ENCODE results near the gene UFSP1. TPM values are rescaled to one million over a fixed set of nuclear protein-coding genes. Genes with fewer than 3 reads are reported as not detected.

The UFSP1 gene
- total RNA-seq, 2 donors from 2014 or later = 6.4 to 8.4 TPM

DNA sequence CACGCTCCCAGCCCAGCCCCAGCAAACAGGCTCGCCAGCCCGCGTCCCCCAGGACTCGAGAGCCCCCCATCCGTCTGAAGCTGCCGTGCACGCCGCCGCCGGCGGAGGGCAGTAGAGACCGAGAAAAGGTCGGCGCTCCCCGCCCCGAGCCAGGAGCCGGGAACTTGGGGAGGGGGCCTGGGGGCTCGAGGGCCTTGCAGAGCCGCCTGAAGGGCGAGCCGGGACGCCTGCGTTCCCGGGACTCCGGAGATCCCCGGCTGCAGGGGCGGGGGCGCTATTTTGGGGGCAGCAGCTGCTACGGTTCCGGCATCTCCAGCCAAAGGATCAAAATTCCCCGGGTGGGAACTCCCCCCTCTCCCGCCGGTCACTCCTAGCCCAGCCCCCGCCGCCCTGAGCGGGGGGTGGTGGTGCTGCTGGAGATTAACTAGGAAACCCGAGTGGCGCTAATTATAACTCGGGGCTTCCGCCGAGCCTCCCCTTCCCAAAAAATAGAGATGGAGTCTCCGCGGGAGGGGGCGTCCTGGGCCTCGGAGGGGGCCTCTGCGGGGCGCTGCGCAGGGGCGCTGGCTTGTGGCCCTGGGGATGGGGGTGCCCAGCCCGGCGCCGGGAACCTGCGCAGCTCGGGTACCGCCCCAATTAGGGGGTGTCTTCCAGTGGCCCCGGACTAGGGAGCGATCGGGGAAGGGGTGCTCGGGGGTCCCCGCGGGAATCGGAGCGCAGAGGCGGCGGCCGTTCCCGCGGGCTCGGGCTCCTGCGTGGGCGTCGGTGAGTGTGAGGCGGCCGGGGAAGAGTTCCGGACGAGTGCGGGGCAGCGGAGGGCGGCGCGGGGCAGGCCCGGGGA, 5.6 kb upstream of the UFSP1 start:
- peak overlapping the region; percentile 31 to 51 for H3K4me3 ChIP-seq
- WGBS = under 1% methylated on average over 71 of the region's 83 CpGs
- DNase-seq (ENCODE audit: low spot score) = peak; percentile 41
- H3K27ac ChIP-seq = peak overlapping the region; percentile 7 to 56
- no peak for TF ChIP-seq POLR2A (IDR thresholded peaks at IDR 0.05)
- TF ChIP-seq POLR2AphosphoS5 (IDR thresholded peaks at IDR 0.05) = no peak
- TF ChIP-seq CTCF (IDR thresholded peaks at IDR 0.05) = peak; percentile 66 to 95 (median 84)
- H3K9me3 ChIP-seq = no peaks in the 10 kb centered on the region
- no peaks in the 10 kb centered on the region for H3K27me3 ChIP-seq (replicated peaks; ENCODE audit: insufficient read depth)
- H3K36me3 ChIP-seq = no peaks in the 10 kb centered on the region
- H3K4me1 ChIP-seq (replicated peaks) = peaks cover 17% of the 10 kb centered on the region
- intact Hi-C loops (cut with DNase I) = no loop called here

DNA sequence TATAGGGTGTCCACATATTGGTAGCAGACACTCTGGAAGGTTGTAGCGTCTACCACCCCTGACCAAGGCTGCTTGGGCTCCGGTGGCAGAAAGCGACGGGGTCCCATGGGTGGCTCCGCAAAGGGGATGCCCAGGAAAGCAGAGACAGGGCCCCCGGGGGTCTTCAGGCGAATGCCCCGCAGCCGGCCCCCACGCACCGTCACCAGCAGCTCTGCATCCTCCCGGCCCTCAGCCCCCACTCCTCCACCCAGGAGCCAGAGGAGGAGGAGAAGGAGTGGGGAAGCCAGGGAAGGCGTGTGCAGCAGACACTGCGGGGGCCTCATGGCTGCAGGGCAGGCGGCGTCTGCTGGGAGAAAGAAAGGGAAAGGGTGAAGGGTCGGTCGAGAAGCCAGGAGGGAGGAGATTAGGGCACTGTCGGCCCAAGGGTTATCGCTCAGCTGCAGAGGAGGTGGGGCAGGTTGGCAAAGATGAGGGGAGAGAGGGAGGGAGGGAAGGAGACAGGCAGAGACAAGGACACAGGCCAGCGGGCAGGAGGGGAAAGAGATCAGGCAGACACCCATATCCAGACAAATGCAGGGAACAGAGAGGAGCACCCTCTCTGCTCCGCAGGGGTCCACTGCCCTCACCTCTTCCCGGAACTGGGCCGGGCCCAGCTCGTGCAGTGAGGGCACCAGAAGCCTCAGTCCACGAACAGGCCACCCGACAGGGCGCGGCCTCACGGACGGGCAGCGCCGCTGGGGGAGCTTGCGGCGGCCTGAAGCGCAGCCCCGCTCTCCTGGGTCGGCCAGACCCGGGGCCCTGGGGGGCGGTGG, 4.6 kb upstream of the UFSP1 start:
- Histone ChIP-seq H3K27ac (peak overlapping the region in 1 of 2 donors; percentile 56), H3K4me1 (replicated peaks) (peaks cover 18% of the 10 kb centered on the region)
- 45% methylated on average over 39 of the region's 40 CpGs for WGBS

GRCh38 chr7:100893318-100893895, 3.9 kb upstream of the UFSP1 start:
- TF ChIP-seq CTCF (IDR thresholded peaks at IDR 0.05) (no peak), POLR2A (IDR thresholded peaks at IDR 0.05) (no peak), POLR2AphosphoS5 (IDR thresholded peaks at IDR 0.05) (no peak)
- Histone ChIP-seq H3K27me3 (replicated peaks; ENCODE audit: insufficient read depth) (no peaks in the 10 kb centered on the region), H3K9me3 (no peaks in the 10 kb centered on the region), H3K4me1 (replicated peaks) (peaks cover 25% of the 10 kb centered on the region), H3K27ac (no peak overlapping the region), H3K36me3 (no peaks in the 10 kb centered on the region), H3K4me3 (no peak overlapping the region)
- intact Hi-C loops (cut with DNase I) = no loop called here
- no peak for DNase-seq (ENCODE audit: low spot score)
- WGBS = 86% methylated on average over 10 of the region's 32 CpGs

More for the DNA sequence above, 4.6 kb upstream of the UFSP1 start:
- TF ChIP-seq POLR2A (IDR thresholded peaks at IDR 0.05) (no peak), POLR2AphosphoS5 (IDR thresholded peaks at IDR 0.05) (no peak), CTCF (IDR thresholded peaks at IDR 0.05) (no peak)
- H3K4me3 ChIP-seq = peak overlapping the region in 1 of 2 donors; percentile 51
- no peaks in the 10 kb centered on the region for H3K36me3 ChIP-seq
- H3K9me3 ChIP-seq = no peaks in the 10 kb centered on the region
- intact Hi-C loops (cut with DNase I) = no loop called here
- no peaks in the 10 kb centered on the region for H3K27me3 ChIP-seq (replicated peaks; ENCODE audit: insufficient read depth)
- no peak for DNase-seq (ENCODE audit: low spot score)

DNA sequence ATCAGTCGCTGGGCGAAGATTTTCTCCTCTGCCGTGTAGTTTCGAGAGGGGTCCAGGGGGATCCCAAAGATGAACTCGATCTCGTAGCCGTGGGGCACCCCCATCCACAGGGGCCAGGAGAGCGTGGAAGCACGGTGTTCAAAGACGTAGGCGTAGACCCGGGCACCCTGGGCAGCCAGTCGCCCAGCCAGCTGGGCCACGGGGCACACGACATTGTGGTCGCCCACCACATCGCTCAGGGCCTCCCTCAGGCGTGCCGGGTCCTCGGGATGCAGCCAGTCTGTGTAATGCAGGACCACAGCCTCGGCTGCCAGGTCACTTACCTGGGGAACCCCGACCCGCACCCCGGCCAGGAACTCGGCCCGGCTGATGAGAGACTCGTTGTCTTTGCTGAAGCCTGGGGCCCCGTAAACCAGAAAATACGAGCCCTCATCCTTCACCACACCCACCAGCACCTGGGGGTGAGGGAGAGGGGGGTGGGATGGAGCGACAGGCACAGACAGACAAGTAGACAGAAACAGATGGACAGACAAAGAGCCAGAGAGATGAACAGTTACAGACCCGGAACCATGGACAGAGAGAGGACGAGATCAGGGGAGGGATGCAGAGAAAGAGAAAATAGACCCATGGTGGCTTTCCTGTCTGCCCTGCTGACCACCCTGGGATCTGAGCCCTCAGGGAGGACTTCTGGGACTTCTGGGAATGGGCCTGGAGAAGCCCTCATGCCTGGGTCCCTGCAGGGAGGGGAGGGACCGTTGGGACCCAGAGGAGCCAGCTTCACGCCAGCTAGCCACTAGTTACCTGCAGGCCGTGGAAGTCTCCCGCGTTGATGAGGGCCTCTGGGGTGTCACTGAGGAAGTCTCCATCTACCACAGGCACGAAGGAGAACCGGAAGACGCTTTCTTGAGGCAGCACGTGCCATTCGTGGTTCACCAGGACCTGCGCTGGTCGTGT, 3.1 kb upstream of the UFSP1 start:
- DNase-seq (ENCODE audit: low spot score) = no peak
- no peaks in the 10 kb centered on the region for H3K27me3 ChIP-seq (replicated peaks; ENCODE audit: insufficient read depth)
- H3K9me3 ChIP-seq = no peaks in the 10 kb centered on the region
- H3K36me3 ChIP-seq = no peaks in the 10 kb centered on the region
- H3K4me1 ChIP-seq (replicated peaks) = peaks cover 27% of the 10 kb centered on the region
- no peak overlapping the region for H3K4me3 ChIP-seq
- WGBS = 89% methylated on average over 41 of the region's 44 CpGs
- H3K27ac ChIP-seq = no peak overlapping the region
- TF ChIP-seq CTCF (IDR thresholded peaks at IDR 0.05) = no peak
- no peak for TF ChIP-seq POLR2A (IDR thresholded peaks at IDR 0.05)
- TF ChIP-seq POLR2AphosphoS5 (IDR thresholded peaks at IDR 0.05) = no peak
- intact Hi-C loops (cut with DNase I) = no loop called here

Data from prostate gland (tissue), 2 donors.